HepG2 (cell line): ENCODE data around the gene ACAD11. TPM values are rescaled to one million over a fixed set of nuclear protein-coding genes. Genes with fewer than 3 reads are reported as not detected.

Experiments
- ATAC-seq: fragments of 200-7000 bp; cut with Tn5 transposase; 3 replicates; pipeline ENCODE4 v1.9.1; 2020; ENCODE audit warnings: mild to moderate bottlenecking, moderate library complexity
- BruUV-seq: library from RNA; stranded (reverse); fragments of 400-500 nt; replicated peaks from 2 replicates; lab custom pipeline; 2021; lab: Mats Ljungman, UMichigan
- CTCF ChIA-PET: fragments of 300-600 bp; formaldehyde crosslinking; extraction: SDS; loops from one replicate; lab custom pipeline; 2021; ENCODE audit warnings: low total read pairs, inconsistent platforms, low intra/inter-chr PET ratio; lab: Yijun Ruan, JAX
- POLR2A ChIA-PET: fragments of 350-600 bp; sonication (Branson Sonifier 250); formaldehyde crosslinking; loops from one replicate; lab custom pipeline; 2020; ENCODE audit warnings: antibody characterized with exemption, inconsistent platforms; lab: Yijun Ruan, JAX
- DNase-seq: peaks from one replicate; pipeline ENCODE4 v3.0.0-alpha.2; 2015; ENCODE audit warnings: low spot score
- FAIRE-seq: peaks from 3 replicates; lab custom pipeline; 2011; peaks lifted over from hg19 to GRCh38; lab: Jason Lieb, UNC
- H2AFZ ChIP-seq: one replicate; pipeline ENCODE4 v1.6.1; 2011; ENCODE audit warnings: low read length, inconsistent platforms
- H3K27ac ChIP-seq: fragments of 300-600 bp; 3 replicates; pipeline ENCODE4 v1.8.0; 2011; ENCODE audit warnings: mixed run types, mild to moderate bottlenecking, mixed read lengths, low read length, inconsistent platforms; ENCODE audit not compliant: insufficient read depth; ENCODE audit errors: extremely low read length
- H3K27me3 ChIP-seq, 2 experiments: fragments of 200-600 bp in 1 of 2; 2 replicates in 1 of 2; 3 replicates in 1 of 2; pipeline versions ENCODE4 v1.6.0 to v1.8.0; 2011; ENCODE audit warnings: low read length in 2 of 2, mild to moderate bottlenecking in 2 of 2, moderate library complexity in 2 of 2, inconsistent platforms in 1 of 2; ENCODE audit not compliant: insufficient read depth in 2 of 2, control insufficient read depth in 1 of 2
- H3K36me3 ChIP-seq, 2 experiments: fragments of 200-600 bp in 1 of 2; replicated peaks in 1 of 2; 2 replicates in 1 of 2; 3 replicates in 1 of 2; pipeline versions ENCODE4 v1.5.1 to v1.8.0; 2011; ENCODE audit warnings: low read length in 2 of 2, inconsistent platforms in 1 of 2; ENCODE audit not compliant: insufficient read depth in 2 of 2, control insufficient read depth in 1 of 2
- H3K4me1 ChIP-seq: 2 replicates; pipeline ENCODE4 v1.5.1; 2012; ENCODE audit warnings: low read length, inconsistent platforms; ENCODE audit not compliant: insufficient read depth
- H3K4me2 ChIP-seq: 2 replicates; pipeline ENCODE4 v1.6.0; 2011; ENCODE audit warnings: low read depth, low read length, inconsistent platforms
- H3K4me3 ChIP-seq, 3 experiments: fragments of 200-600 bp in 1 of 3; sonication (generic), shearing (Covaris generic) in 1 of 3; replicated peaks in 1 of 3; 2 replicates each; pipeline ENCODE4 v1.5.1; 2011 to 2016; ENCODE audit warnings: low read length in 3 of 3, inconsistent platforms in 2 of 3, low read depth in 2 of 3, mild to moderate bottlenecking in 2 of 3, control low read depth in 1 of 3, mixed read lengths in 1 of 3; ENCODE audit not compliant: insufficient read depth in 1 of 3
- H3K79me2 ChIP-seq: one replicate; pipeline ENCODE4 v1.6.1; 2011; ENCODE audit warnings: low read length, inconsistent platforms; ENCODE audit not compliant: insufficient read depth
- H3K9ac ChIP-seq: 2 replicates; pipeline ENCODE4 v1.6.0; 2011; ENCODE audit warnings: mild to moderate bottlenecking, low read depth, low read length, inconsistent platforms; ENCODE audit not compliant: insufficient read depth
- H3K9me3 ChIP-seq: 2 replicates; pipeline ENCODE4 v1.5.1; 2012; ENCODE audit warnings: mild to moderate bottlenecking, low read length
- H4K20me1 ChIP-seq: 2 replicates; pipeline ENCODE4 v1.6.0; 2011; ENCODE audit warnings: inconsistent platforms, mild to moderate bottlenecking, low read length, moderate library complexity; ENCODE audit not compliant: insufficient read depth
- GLI4 ChIP-seq: sonication (generic); formaldehyde crosslinking; IDR thresholded peaks from 2 replicates; pipeline ENCODE4 v1.5.1; 2020; ENCODE audit warnings: missing genetic modification reagents, mild to moderate bottlenecking, moderate library complexity, borderline replicate concordance
- HBP1 ChIP-seq: IDR thresholded peaks from 2 replicates; pipeline ENCODE4 v1.6.1; 2016; ENCODE audit warnings: low read depth, control low read depth
- MEIS1 ChIP-seq: sonication (generic); formaldehyde crosslinking; IDR thresholded peaks from 2 replicates; pipeline ENCODE4 v1.9.0; 2021; ENCODE audit warnings: mild to moderate bottlenecking, missing genetic modification reagents, moderate library complexity, borderline replicate concordance
- NCOA5 ChIP-seq: sonication (generic); formaldehyde crosslinking; IDR thresholded peaks from 2 replicates; pipeline ENCODE4 v1.4.0; 2020; ENCODE audit warnings: missing genetic modification reagents
- NR0B2 ChIP-seq: sonication (generic); formaldehyde crosslinking; IDR thresholded peaks from 2 replicates; pipeline ENCODE4 v1.4.0; 2020; ENCODE audit warnings: mild to moderate bottlenecking, missing genetic modification reagents
- SP140L ChIP-seq: sonication (generic); formaldehyde crosslinking; IDR thresholded peaks from 2 replicates; pipeline ENCODE4 v1.4.0; 2020; ENCODE audit warnings: missing genetic modification reagents, borderline replicate concordance
- ZFP62 ChIP-seq: sonication (generic); formaldehyde crosslinking; IDR thresholded peaks from 2 replicates; pipeline ENCODE4 v1.4.0; 2020; ENCODE audit warnings: missing genetic modification reagents
- ZGPAT ChIP-seq: IDR thresholded peaks from 2 replicates; pipeline ENCODE4 v1.6.1; 2016; ENCODE audit warnings: mild to moderate bottlenecking
- ZNF251 ChIP-seq: sonication (generic); formaldehyde crosslinking; IDR thresholded peaks from 2 replicates; pipeline ENCODE4 v1.9.0; 2021; ENCODE audit warnings: mild to moderate bottlenecking, missing genetic modification reagents
- ZNF546 ChIP-seq: sonication (generic); formaldehyde crosslinking; conservative IDR thresholded peaks from 2 replicates; pipeline ENCODE4 v1.8.1; 2023; ENCODE audit warnings: mild to moderate bottlenecking, missing genetic modification reagents
- ZNF75D ChIP-seq: sonication (generic); formaldehyde crosslinking; IDR thresholded peaks from 2 replicates; pipeline ENCODE4 v1.8.1; 2023; ENCODE audit warnings: missing genetic modification reagents, mild to moderate bottlenecking, borderline replicate concordance
- WGBS: methylation state at CpG from one replicate; pipeline ENCODE4 v1.1.6; 2017; ENCODE audit warnings: low lambda C conversion rate; 5-methylcytosine and 5-hydroxymethylcytosine counted together
- in situ Hi-C: cut with HindIII; loops from 2 replicates; pipeline ENCODE4 v1.10.0; 2017; ENCODE audit warnings: low pct_unique_long_range_greater_than_20kb; ENCODE audit not compliant: extremely low pct_ligation_motif_present
- intact Hi-C: fragments of 100-400 bp; cut with micrococcal nuclease; formaldehyde crosslinking; loops from one replicate; pipeline ENCODE4 v1.10.0; 2022; ENCODE audit not compliant: unreplicated experiment
- polyA plus RNA-seq, 8 experiments: library from polyadenylated mRNA; depleted of rRNA in 3 of 8; stranded (reverse) in 7 of 8; unstranded in 1 of 8; fragments of >200 nt; fragmentation: Illumina TruSeq in 4 of 8; extraction: Trizol in 4 of 8; gene quantifications; 2 replicates each; pipeline versions ENCODE4 v1.2.1 to v1.2.3, GENCODE V29; 2011 to 2016; ENCODE audit warnings: low read depth in 4 of 8, missing spikeins in 1 of 8, mixed read lengths in 1 of 8; ENCODE audit not compliant: insufficient read depth in 1 of 8
- total RNA-seq, 5 experiments: library from RNA; depleted of rRNA; stranded (reverse); fragments of >200 nt; fragmentation: Illumina TruSeq; extraction: Trizol; gene quantifications; 2 replicates each; pipeline ENCODE4 v1.2.3, GENCODE V29; 2016; ENCODE audit warnings: low read depth in 1 of 5

The ACAD11 gene
- total and polyA plus RNA-seq, 2 of the 13 experiments (the other 11 are each of a cell fraction or from before 2014, with no cell fraction given), result 30.6 to 56.9 TPM

- no peak for FAIRE-seq
- H3K36me3 ChIP-seq, result peaks cover 3 to 4% of the 10 kb centered on the region in 2 experiments; a peak in 1 of 5 replicates
- no peak for DNase-seq
- H3K9ac ChIP-seq, result no peak overlapping the region
- WGBS, result 94% methylated on average over 2 of the region's 2 CpGs
- H2AFZ ChIP-seq, result no peak overlapping the region
- TF ChIP-seq NCOA5, result no peak
- TF ChIP-seq MEIS1 (CRISPR knock-in tag), result no peak
- TF ChIP-seq ZGPAT (CRISPR knock-in tag), result no peak
- H3K4me1 ChIP-seq, result no peaks in the 10 kb centered on the region
- no peaks in the 10 kb centered on the region for H3K79me2 ChIP-seq
- H3K27me3 ChIP-seq, result no peaks in the 10 kb centered on the region
- ChIA-PET POLR2A (no interaction called here), CTCF (no interaction called here)
- H3K4me3 ChIP-seq, result no peak overlapping the region
- H4K20me1 ChIP-seq, result no peaks in the 10 kb centered on the region
- H3K4me2 ChIP-seq, result no peak overlapping the region
- BruUV-seq, result no TSS peak
- no peak overlapping the region for H3K27ac ChIP-seq
- ATAC-seq, result no peak
- in situ Hi-C loops (no loop called here), intact Hi-C loops (no loop called here)
- no peaks in the 10 kb centered on the region for H3K9me3 ChIP-seq
Measured at GRCh38 chr3:132564070-132564465, 95.5 kb downstream of the ACAD11 start.

- CTCF ChIA-PET, result no interaction called here
- Histone ChIP-seq H3K9ac (no peak overlapping the region), H4K20me1 (no peaks in the 10 kb centered on the region), H2AFZ (no peak overlapping the region), H3K79me2 (no peaks in the 10 kb centered on the region), H3K27me3 (no peaks in the 10 kb centered on the region), H3K4me1 (no peaks in the 10 kb centered on the region), H3K4me3 (no peak overlapping the region), H3K36me3 (peaks cover 3 to 9% of the 10 kb centered on the region in 2 experiments; a peak in 2 of 5 replicates), H3K4me2 (no peak overlapping the region), H3K9me3 (no peaks in the 10 kb centered on the region), H3K27ac (no peak overlapping the region)
- ATAC-seq (no peak), DNase-seq (no peak), FAIRE-seq (no peak)
- no TSS peak for BruUV-seq
- POLR2A ChIA-PET, result no interaction called here
- intact Hi-C loops, result no loop called here
- in situ Hi-C loops, result no loop called here
- whole genome bisulfite sequencing, result 92% methylated on average over 4 of the region's 4 CpGs
- no peak for TF ChIP-seq HBP1 (CRISPR knock-in tag)
- no peak for TF ChIP-seq ZGPAT (CRISPR knock-in tag)
- TF ChIP-seq ZNF251 (CRISPR knock-in tag), result no peak
- no peak for TF ChIP-seq ZNF75D (CRISPR knock-in tag)
- no peak for TF ChIP-seq GLI4 (CRISPR knock-in tag)
- no peak for TF ChIP-seq ZNF546 (CRISPR knock-in tag)
- TF ChIP-seq SP140L (CRISPR knock-in tag), result no peak
- TF ChIP-seq NR0B2, result no peak
- no peak for TF ChIP-seq ZFP62 (CRISPR knock-in tag)
Measured at GRCh38 chr3:132563420-132564069, 96.1 kb downstream of the ACAD11 start.
